ENCODE data around the gene AP2B1.

The AP2B1 gene

GRCh38 chr17:35641032-35641431 lies 53.9 kb downstream of the AP2B1 start:
- DNase-seq: peak; percentile 68

GRCh38 chr17:35645923-35646322 lies 58.8 kb downstream of the AP2B1 start:
- no peak for DNase-seq

- no peak for DNase-seq
Measured at GRCh38 chr17:35651467-35651866, 64.3 kb downstream of the AP2B1 start.

GRCh38 chr17:35653619-35654361 lies 66.7 kb downstream of the AP2B1 start:
- DNase-seq: no peak

GRCh38 chr17:35655303-35655702 lies 68.2 kb downstream of the AP2B1 start:
- no peak for DNase-seq

- no peak for DNase-seq
Measured at GRCh38 chr17:35660902-35661301, 73.8 kb downstream of the AP2B1 start.

- no peak for DNase-seq
Measured at GRCh38 chr17:35664685-35665084, 77.6 kb downstream of the AP2B1 start.

GRCh38 chr17:35665662-35666061 lies 78.5 kb downstream of the AP2B1 start:
- DNase-seq: no peak

- DNase-seq: no peak
Measured at GRCh38 chr17:35666070-35666469, 78.9 kb downstream of the AP2B1 start.

- no peak for DNase-seq
Measured at GRCh38 chr17:35666967-35667532, 79.9 kb downstream of the AP2B1 start.

- DNase-seq: no peak
Measured at GRCh38 chr17:35668802-35669201, 81.7 kb downstream of the AP2B1 start.

GRCh38 chr17:35674552-35674951 lies 87.4 kb downstream of the AP2B1 start:
- DNase-seq: no peak

GRCh38 chr17:35676441-35676840 lies 89.3 kb downstream of the AP2B1 start:
- DNase-seq: no peak

GRCh38 chr17:35679007-35679682 lies 92.0 kb downstream of the AP2B1 start:
- DNase-seq: no peak

- no peak for DNase-seq
Measured at GRCh38 chr17:35683591-35683990, 96.5 kb downstream of the AP2B1 start.

- DNase-seq: no peak
Measured at GRCh38 chr17:35684055-35684802, 97.1 kb downstream of the AP2B1 start.

GRCh38 chr17:35692512-35693210 lies 105.5 kb downstream of the AP2B1 start:
- no peak for DNase-seq

GRCh38 chr17:35693662-35694061 lies 106.5 kb downstream of the AP2B1 start:
- no peak for DNase-seq

- DNase-seq: no peak
Measured at GRCh38 chr17:35694906-35695305, 107.8 kb downstream of the AP2B1 start.

GRCh38 chr17:35695613-35696012 lies 108.5 kb downstream of the AP2B1 start:
- DNase-seq: no peak

GRCh38 chr17:35698800-35699199 lies 111.7 kb downstream of the AP2B1 start:
- no peak for DNase-seq

GRCh38 chr17:35700150-35700549 lies 113.0 kb downstream of the AP2B1 start:
- DNase-seq: no peak

- DNase-seq: no peak
Measured at GRCh38 chr17:35701491-35701890, 114.4 kb downstream of the AP2B1 start.
